Psoas muscle (tissue), 8 donors: ENCODE data around the gene CIZ1. TPM values are rescaled to one million over a fixed set of nuclear protein-coding genes. Genes with fewer than 3 reads are reported as not detected.
A peak's percentile ranks its signal among the peaks of the same experiment; 100 is the strongest.
"Not testable (repeated sequence)": the region's sequence is repeated elsewhere in the genome, so short reads cannot be mapped to it uniquely, and the experiment has no call there.

Experiments
- ATAC-seq, 4 donors: fragments of 200-7000 bp; cut with Tn5 transposase; one replicate each; pipeline ENCODE4 v1.9.1; 2020; ENCODE audit warnings: moderate library complexity in 3 of 4, mild to moderate bottlenecking in 2 of 4
- DNase-seq, 2 donors: peaks; one replicate each; pipeline ENCODE4 v3.0.0-alpha.2; 2020
- H3K27ac ChIP-seq: fragments of 200-600 bp; one replicate; pipeline ENCODE4 v1.8.0; 2022
- H3K27me3 ChIP-seq, 3 donors: fragments of 200-600 bp in 1 of 3; one replicate each; pipeline versions ENCODE4 v1.6.1 to v1.8.0; 2013 to 2022; ENCODE audit warnings: low read length in 2 of 3, mild to moderate bottlenecking in 2 of 3, moderate library complexity in 1 of 3; ENCODE audit not compliant: insufficient read depth in 3 of 3
- H3K36me3 ChIP-seq, 2 donors: fragments of 200-600 bp in 1 of 2; one replicate each; pipeline versions ENCODE4 v1.6.1 to v1.8.0; 2013 to 2022; ENCODE audit warnings: low read depth in 1 of 2, mild to moderate bottlenecking in 1 of 2, moderate library complexity in 1 of 2; ENCODE audit not compliant: insufficient read depth in 1 of 2
- H3K4me1 ChIP-seq: fragments of 200-600 bp; one replicate; pipeline ENCODE4 v1.8.0; 2022
- H3K4me3 ChIP-seq: fragments of 200-600 bp; one replicate; pipeline ENCODE4 v1.8.0; 2022; ENCODE audit warnings: mild to moderate bottlenecking
- H3K9me3 ChIP-seq: fragments of 200-600 bp; one replicate; pipeline ENCODE4 v1.8.0; 2022
- CTCF ChIP-seq: fragments of 200-600 bp; IDR thresholded peaks from one replicate; pipeline ENCODE4 v1.8.0; 2022; ENCODE audit warnings: antibody characterized with exemption
- WGBS, 3 donors: extraction: QIAGEN DNeasy Blood & Tissue Kit; methylation state at CpG; one replicate each; pipeline versions ENCODE4 v1.1.6 to v1.1.7; 2013; 5-methylcytosine and 5-hydroxymethylcytosine counted together
- intact Hi-C, 2 donors: fragments of 100-400 bp; cut with DNase I; formaldehyde crosslinking; loops; one replicate each; pipeline versions ENCODE4 v1.11.0 to v1.14.2; 2022
- polyA plus RNA-seq, 3 donors: library from polyadenylated mRNA; stranded (reverse); fragments of 200-250 nt; gene quantifications; one replicate each; pipeline ENCODE4 v1.2.3, GENCODE V29; 2013
- total RNA-seq, 4 donors: library from RNA; stranded (reverse); fragmentation: NEBNext Ultra II Directional in 2 of 4; extraction: Animal tissue kit (Norgen Biotek cat#: 25700) in 2 of 4; gene quantifications; one replicate each; pipeline versions ENCODE4 v1.2.1 to v1.2.4, GENCODE V29; 2021 to 2023
- donor health status: healthy with polysubstance abuse.
- donor health status: DM: no; HTN: no; CAD: no; lungs with moderate emphysema.
- donor health status: Bipolar disorder and iron deficiency.
- donor health status: healthy.
- donor health status: DM: yes; HTN: yes; CAD: no.
- donor health status: DM: no; HTN: no; CAD: no.
- donor health status: DM: no; HTN: no; CAD: no.
- donor health status: DM: yes; HTN: yes; CAD: no.

Gene CIZ1
- total and polyA plus RNA-seq, 7 donors = 36.2 to 119 (median 86.0) TPM

GRCh38 chr9:128138001-128138400 is 53.4 kb downstream of the CIZ1 start:
- no peak for TF ChIP-seq CTCF
- Histone ChIP-seq H3K4me1 (no peaks in the 10 kb centered on the region), H3K4me3 (no peak overlapping the region), H3K27me3 (no peaks in the 10 kb centered on the region), H3K36me3 (no peaks in the 10 kb centered on the region), H3K9me3 (no peaks in the 10 kb centered on the region), H3K27ac (no peak overlapping the region)
- 52 to 70% (median 69%) methylated on average over 3 of the region's 3 CpGs for WGBS, 3 donors
- intact Hi-C loops = no loop called here
- DNase-seq (peak; percentile 1 to 9), ATAC-seq (peak in 1 of 4 donors; percentile 32)

- ATAC-seq (no peak), DNase-seq (peak; percentile 3 to 24)
- H3K4me1 ChIP-seq = no peaks in the 10 kb centered on the region
- H3K4me3 ChIP-seq = no peak overlapping the region
- no peak for TF ChIP-seq CTCF
- H3K9me3 ChIP-seq = no peaks in the 10 kb centered on the region
- no peaks in the 10 kb centered on the region for H3K36me3 ChIP-seq
- intact Hi-C loops = no loop called here
- H3K27ac ChIP-seq = no peak overlapping the region
- WGBS, 3 donors = 87 to 92% (median 92%) methylated on average over 18 of the region's 18 CpGs
- no peaks in the 10 kb centered on the region for H3K27me3 ChIP-seq
These were observed 54.3 kb downstream of the CIZ1 start for GRCh38 chr9:128136816-128137793.

- H3K4me3 ChIP-seq, H3K9me3 ChIP-seq, H3K27me3 ChIP-seq, H3K27ac ChIP-seq, H3K36me3 ChIP-seq, DNase-seq, ATAC-seq, intact Hi-C loops, H3K4me1 ChIP-seq: not testable (repeated sequence)
- WGBS, 3 donors = 84 to 88% (median 87%) methylated on average over 8 of the region's 8 CpGs
These were observed 55.8 kb downstream of the CIZ1 start for GRCh38 chr9:128135561-128135960.

GRCh38 chr9:128132139-128132538 is 59.2 kb downstream of the CIZ1 start:
- ATAC-seq, H3K9me3 ChIP-seq, H3K27me3 ChIP-seq, H3K27ac ChIP-seq, H3K4me3 ChIP-seq, intact Hi-C loops, H3K36me3 ChIP-seq, H3K4me1 ChIP-seq: not testable (repeated sequence)
- 15 to 31% (median 17%) methylated on average over 8 of the region's 8 CpGs for WGBS, 3 donors
- peak; percentile 30 to 57 for DNase-seq

- ATAC-seq, H3K4me3 ChIP-seq, H3K27ac ChIP-seq, H3K9me3 ChIP-seq, H3K27me3 ChIP-seq, intact Hi-C loops, H3K36me3 ChIP-seq: not testable (repeated sequence)
- DNase-seq = peak; percentile 4 to 20
- peaks cover 14% of the 10 kb centered on the region for H3K4me1 ChIP-seq
- 64 to 73% (median 70%) methylated on average over 8 of the region's 8 CpGs for WGBS, 3 donors
These were observed 60.0 kb downstream of the CIZ1 start for GRCh38 chr9:128131346-128131745.

GRCh38 chr9:128130651-128131050 is 60.7 kb downstream of the CIZ1 start:
- peaks cover 21% of the 10 kb centered on the region for H3K4me1 ChIP-seq
- 64 to 73% (median 72%) methylated on average over 6 to 7 of the region's 7 CpGs for WGBS, 3 donors
- H3K36me3 ChIP-seq, H3K9me3 ChIP-seq, ATAC-seq, H3K4me3 ChIP-seq, H3K27me3 ChIP-seq, H3K27ac ChIP-seq, intact Hi-C loops: not testable (repeated sequence)
- peak; percentile 6 to 34 for DNase-seq
